Sigmoid colon (tissue), 7 donors: Measurements from ENCODE around the gene THRSP. TPM values are rescaled to one million over a fixed set of nuclear protein-coding genes. Genes with fewer than 3 reads are reported as not detected.

Source experiments
- DNase-seq: peaks from one replicate; pipeline ENCODE4 v3.0.0-alpha.2; 2019
- H3K27ac ChIP-seq, 4 donors: fragments of 200-600 bp; sonication (generic); one replicate each; pipeline ENCODE4 v1.5.1; 2016 to 2019; ENCODE audit warnings: mild to moderate bottlenecking in 1 of 4
- H3K27me3 ChIP-seq, 3 donors: fragments of 200-600 bp; sonication (generic); one replicate each; pipeline ENCODE4 v1.5.1; 2019; ENCODE audit warnings: mild to moderate bottlenecking in 1 of 3
- H3K36me3 ChIP-seq, 4 donors: fragments of 200-600 bp; sonication (generic); one replicate each; pipeline ENCODE4 v1.5.1; 2016 to 2019
- H3K4me1 ChIP-seq, 4 donors: fragments of 200-600 bp; sonication (generic); one replicate each; pipeline ENCODE4 v1.5.1; 2017 to 2019
- H3K4me3 ChIP-seq, 4 donors: fragments of 200-600 bp; sonication (generic); one replicate each; pipeline ENCODE4 v1.5.1; 2017 to 2019; ENCODE audit warnings: mild to moderate bottlenecking in 2 of 4, moderate library complexity in 1 of 4
- H3K9me3 ChIP-seq, 4 donors: fragments of 200-600 bp in 3 of 4; sonication (generic) in 3 of 4; one replicate each; pipeline versions ENCODE4 v1.5.1 to v1.6.1; 2013 to 2019
- CTCF ChIP-seq, 4 experiments: fragments of 450-650 bp in 3 of 4; fragments of 200-600 bp in 1 of 4; IDR thresholded peaks; one replicate each; pipeline ENCODE4 v1.5.1; 2016 to 2019; ENCODE audit warnings: antibody characterized with exemption in 4 of 4, mild to moderate bottlenecking in 3 of 4, moderate library complexity in 2 of 4
- EP300 ChIP-seq, 4 donors: sonication (generic); formaldehyde crosslinking; IDR thresholded peaks; one replicate each; pipeline ENCODE4 v1.6.1; 2017; ENCODE audit warnings: antibody characterized with exemption in 4 of 4
- POLR2A ChIP-seq, 2 donors: fragments of 450-650 bp; IDR thresholded peaks; one replicate each; pipeline ENCODE4 v1.6.1; 2016; ENCODE audit warnings: antibody characterized with exemption in 2 of 2, mild to moderate bottlenecking in 2 of 2, moderate library complexity in 2 of 2
- POLR2AphosphoS5 ChIP-seq, 4 donors: sonication (generic); formaldehyde crosslinking; IDR thresholded peaks; one replicate each; pipeline ENCODE4 v1.6.1; 2017; ENCODE audit warnings: antibody characterized with exemption in 4 of 4
- whole genome bisulfite sequencing, 2 donors: extraction: QIAGEN DNeasy Blood & Tissue Kit; methylation state at CpG; one replicate each; pipeline ENCODE4 v1.1.7; 2013; 5-methylcytosine and 5-hydroxymethylcytosine counted together
- intact Hi-C: fragments of 100-400 bp; cut with DNase I; formaldehyde crosslinking; loops from one replicate; pipeline ENCODE4 v1.15.1; 2023
- polyA plus RNA-seq, 3 donors: library from polyadenylated mRNA; stranded (reverse); fragments of 200-250 nt; gene quantifications; one replicate each; pipeline ENCODE4 v1.2.3, GENCODE V29; 2013
- total RNA-seq, 4 donors: library from RNA; depleted of rRNA; stranded (reverse); fragments of >200 nt; gene quantifications; one replicate each; pipeline ENCODE4 v1.1.0, GENCODE V29; 2016
- donor health status: healthy with polysubstance abuse.
- donor health status: Bipolar disorder and iron deficiency.
- donor health status: healthy.

The THRSP gene
- total and polyA plus RNA-seq, 7 donors = 1.8 to 3.4 TPM; not detected in 5

GRCh38 chr11:78078218-78079167 is 14.8 kb downstream of the THRSP start:
- no peak for DNase-seq
- TF ChIP-seq EP300 (IDR thresholded peaks at IDR 0.05) = no peak
- TF ChIP-seq CTCF (IDR thresholded peaks at IDR 0.05) = no peak
- H3K27ac ChIP-seq = peak overlapping the region; percentile 81 to 91 (median 88)
- H3K4me1 ChIP-seq = peaks cover 0 to 44% (median 38%) of the 10 kb centered on the region in 4 donors
- H3K36me3 ChIP-seq = no peaks in the 10 kb centered on the region
- 10 to 26% methylated on average over 21 of the region's 21 CpGs for WGBS, 2 donors
- H3K9me3 ChIP-seq = no peaks in the 10 kb centered on the region
- intact Hi-C loops = loop anchor here (5.0 kb wide), 1 partner anchor 59 kb away; the partner anchor contains the start of gene ALG8
- H3K4me3 ChIP-seq = peak overlapping the region; percentile 80 to 97 (median 88)
- no peaks in the 10 kb centered on the region for H3K27me3 ChIP-seq

GRCh38 chr11:78079232-78080083 is 15.8 kb downstream of the THRSP start, which contains the start of gene NDUFC2:
TSS of gene NDUFC2 (minus strand) at chr11:78079862. CDS start at chr11:78079744, 118 bp downstream.
- H3K36me3 ChIP-seq = no peaks in the 10 kb centered on the region
- TF ChIP-seq EP300 (IDR thresholded peaks at IDR 0.05) (no peak), POLR2A (IDR thresholded peaks at IDR 0.05) (peak; percentile 44 to 61), POLR2AphosphoS5 (IDR thresholded peaks at IDR 0.05) (peak; percentile 73 to 89 (median 84))
- intact Hi-C loops = loop anchor here (5.0 kb wide), 1 partner anchor 58 kb away; the partner anchor contains the start of gene ALG8
- DNase-seq = peak; percentile 88
- H3K9me3 ChIP-seq = no peaks in the 10 kb centered on the region
- H3K27me3 ChIP-seq = no peaks in the 10 kb centered on the region
- peak within 1 kb of the TSS; percentile 80 to 97 (median 88) for H3K4me3 ChIP-seq
- 0% methylated on average over 68 of the region's 68 CpGs for WGBS, 2 donors
- peak within 1 kb of the TSS; percentile 81 to 91 (median 88) for H3K27ac ChIP-seq
- H3K4me1 ChIP-seq = peaks cover 0 to 44% (median 38%) of the 10 kb centered on the region in 4 donors

GRCh38 chr11:78080084-78080817 is 16.6 kb downstream of the THRSP start:
- peak overlapping the region; percentile 81 to 91 (median 88) for H3K27ac ChIP-seq
- 56 to 70% methylated on average over 23 of the region's 23 CpGs for WGBS, 2 donors
- H3K4me1 ChIP-seq = peaks cover 0 to 36% (median 35%) of the 10 kb centered on the region in 4 donors

GRCh38 chr11:78080818-78081495 is 17.3 kb downstream of the THRSP start:
- no peak for DNase-seq
- intact Hi-C loops = no loop called here
- no peaks in the 10 kb centered on the region for H3K9me3 ChIP-seq
- H3K4me3 ChIP-seq = no peak overlapping the region
- H3K36me3 ChIP-seq = no peaks in the 10 kb centered on the region
- no peak overlapping the region for H3K27ac ChIP-seq
- TF ChIP-seq POLR2A (IDR thresholded peaks at IDR 0.05) (no peak), POLR2AphosphoS5 (IDR thresholded peaks at IDR 0.05) (no peak), CTCF (IDR thresholded peaks at IDR 0.05) (no peak), EP300 (IDR thresholded peaks at IDR 0.05) (no peak)
- 81 to 89% methylated on average over 11 of the region's 11 CpGs for WGBS, 2 donors
- no peaks in the 10 kb centered on the region for H3K27me3 ChIP-seq
- peaks cover 0 to 35% (median 29%) of the 10 kb centered on the region in 4 donors for H3K4me1 ChIP-seq

More at GRCh38 chr11:78080084-78080817, 16.6 kb downstream of the THRSP start:
- no peak for TF ChIP-seq POLR2AphosphoS5 (IDR thresholded peaks at IDR 0.05)
- no peak for TF ChIP-seq EP300 (IDR thresholded peaks at IDR 0.05)
- TF ChIP-seq POLR2A (IDR thresholded peaks at IDR 0.05) = no peak
- no peak for TF ChIP-seq CTCF (IDR thresholded peaks at IDR 0.05)
- Histone ChIP-seq H3K4me3 (peak overlapping the region; percentile 80 to 97 (median 88)), H3K9me3 (no peaks in the 10 kb centered on the region), H3K27me3 (no peaks in the 10 kb centered on the region), H3K36me3 (no peaks in the 10 kb centered on the region)
- DNase-seq = no peak
- intact Hi-C loops = no loop called here
